ENCODE results near the gene VAMP1. TPM values are rescaled to one million over a fixed set of nuclear protein-coding genes. Genes with fewer than 3 reads are reported as not detected.

The VAMP1 gene
- total RNA-seq, 2 donors from 2014 or later: 1.7 to 3.6 TPM

DNA sequence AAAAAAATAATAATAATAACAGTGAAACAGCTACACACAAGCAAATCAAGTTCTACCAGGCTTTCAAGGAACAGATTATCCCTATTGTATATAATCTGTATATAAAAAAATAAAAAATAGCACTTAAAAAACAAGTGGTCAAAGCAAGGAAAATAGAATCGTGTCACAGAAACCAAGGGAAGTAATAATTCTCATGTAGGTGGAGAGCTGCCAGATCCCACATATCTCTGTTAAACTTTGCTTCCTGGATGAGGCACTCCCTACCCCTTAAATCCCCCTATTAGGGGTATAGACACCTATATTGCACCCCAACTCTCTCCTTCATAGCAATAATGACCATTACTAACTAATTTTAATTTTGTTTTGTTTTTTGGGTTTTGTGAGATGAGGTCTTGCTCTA, 30.1 kb downstream of the VAMP1 start:
- no peak overlapping the region for H3K4me3 ChIP-seq
- no peaks in the 10 kb centered on the region for H3K27me3 ChIP-seq
- no peaks in the 10 kb centered on the region for H3K36me3 ChIP-seq
- no peaks in the 10 kb centered on the region for H3K4me1 ChIP-seq
- no peak overlapping the region for H3K27ac ChIP-seq
- no peak for DNase-seq (ENCODE audit: low spot score)
- TF ChIP-seq, protein P1, sequence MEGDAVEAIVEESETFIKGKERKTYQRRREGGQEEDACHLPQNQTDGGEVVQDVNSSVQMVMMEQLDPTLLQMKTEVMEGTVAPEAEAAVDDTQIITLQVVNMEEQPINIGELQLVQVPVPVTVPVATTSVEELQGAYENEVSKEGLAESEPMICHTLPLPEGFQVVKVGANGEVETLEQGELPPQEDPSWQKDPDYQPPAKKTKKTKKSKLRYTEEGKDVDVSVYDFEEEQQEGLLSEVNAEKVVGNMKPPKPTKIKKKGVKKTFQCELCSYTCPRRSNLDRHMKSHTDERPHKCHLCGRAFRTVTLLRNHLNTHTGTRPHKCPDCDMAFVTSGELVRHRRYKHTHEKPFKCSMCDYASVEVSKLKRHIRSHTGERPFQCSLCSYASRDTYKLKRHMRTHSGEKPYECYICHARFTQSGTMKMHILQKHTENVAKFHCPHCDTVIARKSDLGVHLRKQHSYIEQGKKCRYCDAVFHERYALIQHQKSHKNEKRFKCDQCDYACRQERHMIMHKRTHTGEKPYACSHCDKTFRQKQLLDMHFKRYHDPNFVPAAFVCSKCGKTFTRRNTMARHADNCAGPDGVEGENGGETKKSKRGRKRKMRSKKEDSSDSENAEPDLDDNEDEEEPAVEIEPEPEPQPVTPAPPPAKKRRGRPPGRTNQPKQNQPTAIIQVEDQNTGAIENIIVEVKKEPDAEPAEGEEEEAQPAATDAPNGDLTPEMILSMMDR (IDR thresholded peaks at IDR 0.05): no peak
- H3K9me3 ChIP-seq: no peaks in the 10 kb centered on the region

DNA sequence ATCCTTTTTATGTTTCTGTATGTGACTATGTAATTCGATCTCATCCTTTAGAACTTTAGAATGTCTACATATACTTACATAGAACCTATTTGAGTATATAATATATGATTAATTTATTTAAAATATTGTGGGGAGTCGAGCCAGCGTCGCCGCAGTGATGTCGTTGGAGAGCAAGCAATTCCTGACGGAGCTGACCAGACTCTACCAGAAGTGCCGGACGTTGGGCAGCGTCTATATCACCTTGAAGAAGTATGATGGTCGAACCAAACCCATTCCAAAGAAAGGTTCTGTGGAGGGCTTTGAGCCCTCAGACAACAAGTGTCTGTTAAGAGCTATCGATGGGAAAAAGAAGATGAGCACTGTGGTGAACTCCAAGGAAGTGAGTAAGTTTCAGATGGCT, 32.1 kb downstream of the VAMP1 start:
- H3K27ac ChIP-seq: no peak overlapping the region
- H3K36me3 ChIP-seq: no peaks in the 10 kb centered on the region
- H3K4me1 ChIP-seq: no peaks in the 10 kb centered on the region
- DNase-seq (ENCODE audit: low spot score): no peak
- TF ChIP-seq, protein P1 (IDR thresholded peaks at IDR 0.05): no peak
- H3K4me3 ChIP-seq: no peak overlapping the region
- H3K9me3 ChIP-seq: no peaks in the 10 kb centered on the region
- no peaks in the 10 kb centered on the region for H3K27me3 ChIP-seq

- H3K27ac ChIP-seq: no peak overlapping the region
- no peak overlapping the region for H3K4me3 ChIP-seq
- no peaks in the 10 kb centered on the region for H3K36me3 ChIP-seq
- no peaks in the 10 kb centered on the region for H3K9me3 ChIP-seq
- no peak for DNase-seq (ENCODE audit: low spot score)
- TF ChIP-seq, protein P1 (IDR thresholded peaks at IDR 0.05): no peak
- no peaks in the 10 kb centered on the region for H3K4me1 ChIP-seq
- H3K27me3 ChIP-seq: no peaks in the 10 kb centered on the region
Measured at GRCh38 chr12:6437586-6437985, 32.9 kb downstream of the VAMP1 start.

DNA sequence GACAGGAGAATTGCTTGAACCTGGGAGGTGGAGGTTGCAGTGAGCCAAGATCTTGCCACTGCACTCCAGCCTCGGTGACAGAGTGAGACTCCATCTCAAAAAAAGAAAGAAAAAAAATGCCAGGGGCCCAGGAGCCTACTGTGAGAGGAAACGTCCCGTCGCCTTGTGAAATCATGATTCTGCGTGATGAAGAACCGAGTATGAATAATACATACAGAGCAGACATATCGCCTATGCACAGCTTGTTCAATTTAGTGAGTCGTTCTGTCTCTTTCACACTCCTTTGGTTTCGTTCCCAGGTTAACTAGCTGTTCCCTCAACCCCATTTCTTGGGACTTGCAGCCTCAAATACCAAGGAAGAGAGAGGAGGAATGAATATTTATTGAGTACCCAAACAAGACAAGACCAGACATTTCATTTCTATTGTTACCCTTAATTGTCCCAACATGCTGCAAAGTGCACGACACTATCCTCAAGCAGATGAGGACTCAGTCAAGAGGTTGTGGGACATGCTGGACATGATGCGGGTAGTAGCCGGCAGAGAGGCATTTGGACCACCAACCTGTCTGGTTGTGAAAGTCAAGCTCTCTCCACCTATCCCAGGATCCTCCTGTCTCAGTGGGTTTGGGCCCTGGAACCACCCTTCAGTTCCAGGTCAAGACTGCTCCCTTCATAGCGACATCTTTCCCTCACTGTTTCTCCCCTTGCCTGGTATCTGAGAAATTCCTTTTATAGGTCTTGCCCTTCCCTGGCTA, 34.3 kb downstream of the VAMP1 start:
- TF ChIP-seq, protein P1 (IDR thresholded peaks at IDR 0.05): no peak
- no peak overlapping the region for H3K27ac ChIP-seq
- no peak for DNase-seq (ENCODE audit: low spot score)
- H3K36me3 ChIP-seq: no peaks in the 10 kb centered on the region
- peaks cover 0 to 4% of the 10 kb centered on the region in 2 donors for H3K4me1 ChIP-seq
- H3K27me3 ChIP-seq: no peaks in the 10 kb centered on the region
- no peak overlapping the region for H3K4me3 ChIP-seq
- no peaks in the 10 kb centered on the region for H3K9me3 ChIP-seq

- TF ChIP-seq, protein P1 (IDR thresholded peaks at IDR 0.05): no peak
- no peak for DNase-seq (ENCODE audit: low spot score)
- H3K36me3 ChIP-seq: no peaks in the 10 kb centered on the region
- peaks cover 0 to 17% of the 10 kb centered on the region in 2 donors for H3K4me1 ChIP-seq
- no peaks in the 10 kb centered on the region for H3K27me3 ChIP-seq
- H3K9me3 ChIP-seq: no peaks in the 10 kb centered on the region
- no peak overlapping the region for H3K4me3 ChIP-seq
- H3K27ac ChIP-seq: no peak overlapping the region
Measured at GRCh38 chr12:6434205-6435140, 36.0 kb downstream of the VAMP1 start.
